Spinal cord (tissue), 10 donors: ENCODE results near the gene MYH9. TPM values are rescaled to one million over a fixed set of nuclear protein-coding genes. Genes with fewer than 3 reads are reported as not detected.

Source experiments
- DNase-seq, 6 donors: peaks; one replicate each; pipeline versions ENCODE4 v3.0.0 to v3.0.0-alpha.2; 2013 to 2015; ENCODE audit warnings: low spot score in 6 of 6, low read depth in 4 of 6
- H3K27ac ChIP-seq: one replicate; pipeline ENCODE4 v1.5.1; 2013; ENCODE audit warnings: low read depth, low read length, control low read depth
- H3K27me3 ChIP-seq: one replicate; pipeline ENCODE4 v1.6.1; 2013; ENCODE audit warnings: low read length; ENCODE audit not compliant: control insufficient read depth, insufficient read depth
- H3K36me3 ChIP-seq: one replicate; pipeline ENCODE4 v1.6.1; 2013; ENCODE audit warnings: low read length; ENCODE audit not compliant: control insufficient read depth, insufficient read depth
- H3K4me1 ChIP-seq: one replicate; pipeline ENCODE4 v1.6.1; 2013; ENCODE audit warnings: low read length; ENCODE audit not compliant: control insufficient read depth, insufficient read depth
- H3K4me3 ChIP-seq: one replicate; pipeline ENCODE4 v1.5.1; 2013; ENCODE audit warnings: low read depth, low read length, control low read depth
- H3K9me3 ChIP-seq: one replicate; pipeline ENCODE4 v1.6.1; 2013; ENCODE audit warnings: low read length; ENCODE audit not compliant: control insufficient read depth, insufficient read depth
- WGBS: methylation state at CpG from one replicate; pipeline ENCODE4 v1.1.5; 2013; ENCODE audit warnings: missing lambda C conversion rate; ENCODE audit not compliant: insufficient coverage; 5-methylcytosine and 5-hydroxymethylcytosine counted together
- polyA plus RNA-seq, 2 donors: library from polyadenylated mRNA; unstranded; fragments of 120-200 nt; gene quantifications; one replicate each; pipeline ENCODE4 v1.2.1, GENCODE V29; 2013; ENCODE audit not compliant: insufficient read length in 2 of 2
- total RNA-seq, 2 donors: library from RNA; depleted of rRNA in 1 of 2; stranded (reverse); fragments of 120-200 nt in 1 of 2; fragments of >200 nt in 1 of 2; gene quantifications; one replicate each; pipeline versions ENCODE4 v1.2.3 to v1.2.4, GENCODE V29; 2013 to 2014
- donor health status: healthy.

The MYH9 gene
- total and polyA plus RNA-seq, 4 donors = 78.7 to 122 (median 88.2) TPM

- Histone ChIP-seq H3K36me3 (peaks cover 95% of the 10 kb centered on the region), H3K27ac (no peak overlapping the region), H3K4me3 (no peak overlapping the region), H3K9me3 (no peaks in the 10 kb centered on the region), H3K27me3 (no peaks in the 10 kb centered on the region), H3K4me1 (peaks cover 4% of the 10 kb centered on the region)
- WGBS = 94% methylated on average over 5 of the region's 8 CpGs
- no peak for DNase-seq
Observed at GRCh38 chr22:36298118-36298517, 89.6 kb downstream of the MYH9 start.

DNA sequence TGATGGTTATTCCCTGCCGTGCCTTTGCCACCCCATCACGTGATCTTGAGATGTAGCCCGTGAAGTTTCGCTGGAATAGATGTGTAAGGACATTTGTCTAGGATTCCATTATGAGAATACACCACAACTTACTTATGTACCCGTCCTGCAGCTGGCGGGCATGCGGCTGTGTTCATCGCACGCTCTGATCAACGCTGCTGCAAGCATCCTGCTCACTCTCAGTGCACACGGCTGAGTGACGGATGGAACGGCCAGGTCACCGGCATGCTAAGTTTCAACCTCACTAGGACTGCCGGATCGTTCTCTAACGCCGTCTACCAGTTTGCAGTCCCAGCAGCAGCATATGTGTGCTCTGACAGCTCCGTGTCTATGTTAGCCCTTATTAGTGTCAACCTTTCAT lies 90.2 kb downstream of the MYH9 start:
- no peaks in the 10 kb centered on the region for H3K27me3 ChIP-seq
- H3K27ac ChIP-seq = no peak overlapping the region
- H3K36me3 ChIP-seq = peaks cover 95% of the 10 kb centered on the region
- DNase-seq = no peak
- 93% methylated on average over 15 of the region's 19 CpGs for WGBS
- no peaks in the 10 kb centered on the region for H3K9me3 ChIP-seq
- peaks cover 4% of the 10 kb centered on the region for H3K4me1 ChIP-seq
- H3K4me3 ChIP-seq = no peak overlapping the region

GRCh38 chr22:36296690-36297089 lies 91.1 kb downstream of the MYH9 start:
- DNase-seq = no peak
- 98% methylated on average over 15 of the region's 15 CpGs for WGBS
- peaks cover 98% of the 10 kb centered on the region for H3K36me3 ChIP-seq
- H3K4me1 ChIP-seq = peaks cover 4% of the 10 kb centered on the region
- no peak overlapping the region for H3K4me3 ChIP-seq
- H3K9me3 ChIP-seq = no peaks in the 10 kb centered on the region
- no peaks in the 10 kb centered on the region for H3K27me3 ChIP-seq
- no peak overlapping the region for H3K27ac ChIP-seq

DNA sequence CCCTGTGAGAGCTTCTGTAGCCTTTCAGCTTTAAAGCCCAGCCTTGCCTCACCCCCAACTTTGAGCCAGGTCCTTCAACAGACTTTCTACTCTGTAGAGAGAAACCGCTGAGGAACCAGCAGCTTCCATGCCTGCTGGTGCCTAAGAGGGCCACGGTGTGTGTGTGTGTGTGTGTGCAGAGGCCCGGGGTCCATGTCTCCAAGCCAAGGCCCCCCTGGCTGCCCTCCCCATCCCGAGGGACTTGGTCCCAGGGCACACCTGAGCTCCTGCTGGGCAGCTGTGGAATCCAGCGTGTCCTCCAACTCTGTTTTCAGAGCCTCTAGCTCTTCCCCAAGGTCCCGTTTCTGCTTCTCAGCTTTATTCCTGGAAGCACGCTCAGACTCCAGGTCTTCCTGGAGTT lies 92.5 kb downstream of the MYH9 start:
- no peak for DNase-seq
- WGBS = 91% methylated on average over 6 of the region's 7 CpGs
- Histone ChIP-seq H3K9me3 (no peaks in the 10 kb centered on the region), H3K27me3 (no peaks in the 10 kb centered on the region), H3K36me3 (peaks cover 90% of the 10 kb centered on the region), H3K4me1 (no peaks in the 10 kb centered on the region), H3K27ac (no peak overlapping the region), H3K4me3 (no peak overlapping the region)

GRCh38 chr22:36294801-36295200 lies 93.0 kb downstream of the MYH9 start:
- no peaks in the 10 kb centered on the region for H3K9me3 ChIP-seq
- no peaks in the 10 kb centered on the region for H3K27me3 ChIP-seq
- no peaks in the 10 kb centered on the region for H3K4me1 ChIP-seq
- no peak for DNase-seq
- H3K36me3 ChIP-seq = peaks cover 88% of the 10 kb centered on the region
- H3K4me3 ChIP-seq = no peak overlapping the region
- 95% methylated on average over 11 of the region's 11 CpGs for WGBS
- H3K27ac ChIP-seq = no peak overlapping the region

GRCh38 chr22:36294293-36294620 lies 93.5 kb downstream of the MYH9 start:
- Histone ChIP-seq H3K4me1 (no peaks in the 10 kb centered on the region), H3K4me3 (no peak overlapping the region), H3K9me3 (no peaks in the 10 kb centered on the region), H3K36me3 (peaks cover 88% of the 10 kb centered on the region), H3K27me3 (no peaks in the 10 kb centered on the region), H3K27ac (no peak overlapping the region)
- DNase-seq = no peak
- 96% methylated on average over 7 of the region's 7 CpGs for WGBS

DNA sequence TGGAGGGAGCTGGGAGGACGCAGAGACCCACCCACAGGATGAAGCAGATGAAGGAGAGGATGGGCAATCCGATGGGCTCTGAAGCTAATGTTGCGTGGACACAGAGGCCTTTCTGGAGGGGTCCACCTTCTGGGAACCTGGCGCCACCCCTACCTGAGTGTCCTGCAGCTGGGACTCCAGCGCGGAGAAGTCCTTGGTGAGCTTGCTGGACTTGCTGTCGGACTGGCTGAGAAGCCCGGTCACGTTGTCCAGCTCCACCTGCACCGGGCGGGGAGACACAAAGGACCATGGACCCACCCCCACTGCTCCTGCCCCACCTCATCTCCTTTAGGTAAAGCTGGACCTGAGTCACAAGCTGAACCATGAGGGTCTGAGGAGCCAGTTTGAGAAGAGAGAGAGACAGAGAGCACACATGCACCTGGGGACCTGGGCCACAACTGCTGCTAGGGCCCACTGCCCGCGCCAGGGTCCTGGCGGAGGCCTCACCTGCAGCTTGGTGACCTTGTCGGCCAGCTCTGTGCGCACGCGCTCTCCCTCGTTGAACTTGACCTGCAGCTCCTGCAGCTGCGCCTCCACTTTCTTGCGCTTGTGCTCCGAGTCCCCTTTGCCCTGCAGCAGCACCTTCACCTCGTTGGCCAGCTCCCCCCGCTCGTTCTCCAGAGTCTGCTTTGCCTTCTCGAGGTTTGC lies 94.0 kb downstream of the MYH9 start:
- H3K9me3 ChIP-seq = no peaks in the 10 kb centered on the region
- 96% methylated on average over 21 of the region's 26 CpGs for WGBS
- no peak overlapping the region for H3K4me3 ChIP-seq
- peaks cover 88% of the 10 kb centered on the region for H3K36me3 ChIP-seq
- no peaks in the 10 kb centered on the region for H3K4me1 ChIP-seq
- no peaks in the 10 kb centered on the region for H3K27me3 ChIP-seq
- no peak overlapping the region for H3K27ac ChIP-seq
- no peak for DNase-seq

DNA sequence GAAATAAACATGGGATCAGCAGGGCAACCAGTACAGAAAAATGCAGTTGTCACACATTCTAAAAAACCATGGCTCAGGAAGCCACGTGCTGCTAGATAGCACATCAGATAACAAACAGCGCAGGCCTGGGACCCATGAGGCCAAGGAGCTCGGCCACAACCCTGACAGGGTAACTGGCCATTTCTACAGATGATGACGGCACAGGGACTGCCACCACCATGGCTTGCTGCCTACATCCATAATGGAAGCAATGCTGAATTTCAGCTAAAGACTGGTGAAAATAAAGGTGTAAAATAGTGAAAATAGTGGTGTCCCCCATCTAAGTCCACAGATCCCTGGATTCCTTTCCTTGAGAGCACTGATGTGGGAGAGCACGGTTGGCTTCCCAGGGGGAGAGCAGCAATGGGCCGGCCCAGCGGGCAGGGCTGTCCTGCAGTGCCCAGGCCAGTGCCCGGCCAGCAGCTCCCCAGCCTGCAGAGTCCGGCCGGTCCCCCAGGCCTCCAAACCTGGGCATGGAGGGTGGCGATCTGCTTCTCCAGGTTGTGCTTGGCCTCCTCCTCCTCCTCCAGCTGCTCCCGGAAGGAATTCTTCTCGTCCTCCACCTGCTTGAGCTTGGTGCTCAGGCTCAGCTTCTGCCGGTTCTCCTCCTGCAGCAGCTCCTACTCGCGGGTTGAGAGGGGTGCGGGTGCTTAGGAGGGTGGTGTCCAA lies 94.8 kb downstream of the MYH9 start:
- DNase-seq = no peak
- H3K27me3 ChIP-seq = no peaks in the 10 kb centered on the region
- H3K4me3 ChIP-seq = no peak overlapping the region
- no peaks in the 10 kb centered on the region for H3K9me3 ChIP-seq
- H3K27ac ChIP-seq = no peak overlapping the region
- H3K36me3 ChIP-seq = peaks cover 88% of the 10 kb centered on the region
- 96% methylated on average over 14 of the region's 17 CpGs for WGBS
- H3K4me1 ChIP-seq = no peaks in the 10 kb centered on the region

DNA sequence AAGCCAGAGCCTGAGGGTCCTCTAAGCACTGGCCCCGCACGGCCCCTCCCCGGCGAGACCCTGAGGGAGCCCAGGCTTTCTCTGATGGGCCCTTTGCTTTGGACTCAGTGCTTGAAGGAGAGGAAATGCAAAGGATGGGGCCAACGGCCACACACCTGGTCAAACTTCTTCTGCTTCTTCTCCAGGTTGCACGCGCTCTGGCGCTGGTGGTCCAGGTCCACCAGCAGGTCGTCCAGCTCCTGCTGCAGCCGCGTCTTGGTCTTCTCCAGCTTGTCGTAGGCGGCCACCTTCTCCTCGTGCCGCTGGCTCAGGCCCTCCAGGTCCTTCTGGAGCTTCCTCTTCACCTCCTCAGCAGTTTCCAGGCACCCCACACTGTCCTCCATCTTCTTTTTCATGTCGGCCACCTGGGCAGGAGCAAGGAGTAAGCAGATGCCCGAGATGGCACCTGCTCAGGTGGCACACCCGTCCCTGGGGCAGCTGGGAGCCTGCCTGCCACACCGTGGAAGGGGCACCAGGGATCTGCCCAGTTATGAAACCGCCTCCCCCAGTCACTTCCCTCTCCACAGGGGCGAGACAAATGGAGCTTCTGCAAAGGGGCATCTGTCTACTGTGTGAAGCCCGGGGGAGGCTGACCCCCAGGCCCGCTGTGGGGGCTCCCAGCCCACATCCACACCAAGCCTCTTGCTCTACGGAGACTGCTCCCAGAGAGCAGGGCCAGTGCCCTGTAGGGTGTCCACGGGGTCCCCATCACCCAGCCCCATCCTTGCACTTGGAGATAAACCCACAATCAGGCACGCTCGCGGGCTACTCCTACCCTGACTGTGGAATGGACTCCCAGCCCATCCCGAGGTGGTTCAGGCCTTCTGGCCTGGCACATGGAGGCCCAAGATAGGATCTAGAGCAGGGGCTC lies 95.7 kb downstream of the MYH9 start:
- Histone ChIP-seq H3K27me3 (no peaks in the 10 kb centered on the region), H3K4me1 (no peaks in the 10 kb centered on the region), H3K27ac (no peak overlapping the region), H3K36me3 (peaks cover 87% of the 10 kb centered on the region), H3K4me3 (no peak overlapping the region), H3K9me3 (no peaks in the 10 kb centered on the region)
- no peak for DNase-seq
- 98% methylated on average over 29 of the region's 29 CpGs for WGBS
